ENCODE measurements around the gene ARSH. TPM values are rescaled to one million over a fixed set of nuclear protein-coding genes. Genes with fewer than 3 reads are reported as not detected.

Gene ARSH
- total RNA-seq, 1 experiment from 2014 or later, result not detected

DNA sequence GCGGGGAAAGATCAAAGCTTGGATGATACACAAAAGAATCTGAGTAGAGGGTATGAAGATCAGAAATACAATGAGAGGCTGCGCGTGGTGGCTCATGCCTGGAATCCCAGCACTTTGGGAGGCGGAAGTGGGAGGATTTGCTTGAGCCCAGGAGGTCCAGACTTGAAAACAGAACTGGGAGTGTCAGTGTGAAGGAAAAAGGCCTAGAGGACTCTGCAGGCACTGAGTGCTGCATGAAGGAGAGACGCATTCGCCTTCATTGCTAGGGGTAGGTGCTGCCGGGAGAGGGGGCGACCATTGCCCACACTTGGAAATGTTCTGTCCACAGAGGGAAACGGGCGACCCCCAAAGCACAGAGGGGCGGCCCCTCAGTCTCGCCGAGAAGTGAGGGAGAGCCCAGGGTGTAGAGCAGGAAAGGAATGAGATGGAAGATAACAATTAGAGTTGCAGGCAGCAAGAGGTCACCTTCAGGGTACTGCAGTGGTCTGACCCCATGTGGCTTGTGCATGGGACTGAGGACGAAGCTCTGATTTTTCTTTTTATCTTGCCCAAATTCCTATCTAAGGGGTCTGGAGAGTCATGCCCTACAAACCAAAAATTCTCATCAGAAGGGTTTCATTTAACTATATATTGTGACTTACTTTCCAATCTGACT lies 45.4 kb upstream of the ARSH start:
- ChIA-PET POLR2A (no interaction called here), CTCF (no interaction called here), RAD21 (ENCODE audit: low non-redundant PET in 1 of 2, low total read pairs in 2 of 2, uncharacterized antibody in 2 of 2, unreplicated experiment in 2 of 2) (no interaction called here)
- no peaks in the 10 kb centered on the region for H3K79me2 ChIP-seq (ENCODE audit: insufficient read depth, low read length)
- no peaks in the 10 kb centered on the region for H3K27me3 ChIP-seq (ENCODE audit: insufficient read depth, low read length)
- no peak overlapping the region for H3K4me2 ChIP-seq (ENCODE audit: low read length)
- no peak overlapping the region for H3K27ac ChIP-seq (ENCODE audit: low read depth, low read length)
- DNase-seq (ENCODE audit: low read depth, low spot score) (no peak), ATAC-seq (no peak)
- H3K4me1 ChIP-seq (ENCODE audit: control insufficient read depth in 1 of 2, insufficient read depth in 2 of 2, low read length in 2 of 2), result no peaks in the 10 kb centered on the region
- H3K36me3 ChIP-seq (ENCODE audit: control insufficient read depth in 1 of 2, insufficient read depth in 2 of 2, low read length in 2 of 2), result no peaks in the 10 kb centered on the region
- TF ChIP-seq YY1 (IDR thresholded peaks at IDR 0.05; ENCODE audit: extremely low read depth, insufficient replicate concordance, low read depth, low read length), result no peak
- no peak for TF ChIP-seq FOSL1 (IDR thresholded peaks at IDR 0.05; ENCODE audit: low read depth)
- no peak for TF ChIP-seq CBX3 (IDR thresholded peaks at IDR 0.05; ENCODE audit: low read depth)
- TF ChIP-seq JUND (IDR thresholded peaks at IDR 0.05), result no peak
- TF ChIP-seq, protein P1, sequence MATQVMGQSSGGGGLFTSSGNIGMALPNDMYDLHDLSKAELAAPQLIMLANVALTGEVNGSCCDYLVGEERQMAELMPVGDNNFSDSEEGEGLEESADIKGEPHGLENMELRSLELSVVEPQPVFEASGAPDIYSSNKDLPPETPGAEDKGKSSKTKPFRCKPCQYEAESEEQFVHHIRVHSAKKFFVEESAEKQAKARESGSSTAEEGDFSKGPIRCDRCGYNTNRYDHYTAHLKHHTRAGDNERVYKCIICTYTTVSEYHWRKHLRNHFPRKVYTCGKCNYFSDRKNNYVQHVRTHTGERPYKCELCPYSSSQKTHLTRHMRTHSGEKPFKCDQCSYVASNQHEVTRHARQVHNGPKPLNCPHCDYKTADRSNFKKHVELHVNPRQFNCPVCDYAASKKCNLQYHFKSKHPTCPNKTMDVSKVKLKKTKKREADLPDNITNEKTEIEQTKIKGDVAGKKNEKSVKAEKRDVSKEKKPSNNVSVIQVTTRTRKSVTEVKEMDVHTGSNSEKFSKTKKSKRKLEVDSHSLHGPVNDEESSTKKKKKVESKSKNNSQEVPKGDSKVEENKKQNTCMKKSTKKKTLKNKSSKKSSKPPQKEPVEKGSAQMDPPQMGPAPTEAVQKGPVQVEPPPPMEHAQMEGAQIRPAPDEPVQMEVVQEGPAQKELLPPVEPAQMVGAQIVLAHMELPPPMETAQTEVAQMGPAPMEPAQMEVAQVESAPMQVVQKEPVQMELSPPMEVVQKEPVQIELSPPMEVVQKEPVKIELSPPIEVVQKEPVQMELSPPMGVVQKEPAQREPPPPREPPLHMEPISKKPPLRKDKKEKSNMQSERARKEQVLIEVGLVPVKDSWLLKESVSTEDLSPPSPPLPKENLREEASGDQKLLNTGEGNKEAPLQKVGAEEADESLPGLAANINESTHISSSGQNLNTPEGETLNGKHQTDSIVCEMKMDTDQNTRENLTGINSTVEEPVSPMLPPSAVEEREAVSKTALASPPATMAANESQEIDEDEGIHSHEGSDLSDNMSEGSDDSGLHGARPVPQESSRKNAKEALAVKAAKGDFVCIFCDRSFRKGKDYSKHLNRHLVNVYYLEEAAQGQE (IDR thresholded peaks at IDR 0.05; ENCODE audit: low read depth), result no peak
- TF ChIP-seq ELF1 (IDR thresholded peaks at IDR 0.05; ENCODE audit: borderline replicate concordance, low read depth), result no peak
- TF ChIP-seq ZFX (IDR thresholded peaks at IDR 0.05), result no peak
- no peak for TF ChIP-seq ZNF274 (IDR thresholded peaks at IDR 0.05; ENCODE audit: low read depth, low read length)
- TF ChIP-seq SP1 (IDR thresholded peaks at IDR 0.05; ENCODE audit: low read depth), result no peak
- TF ChIP-seq CEBPB (IDR thresholded peaks at IDR 0.05; ENCODE audit: low read depth), result no peak
- no peak for TF ChIP-seq POLR2A (IDR thresholded peaks at IDR 0.05; ENCODE audit: borderline replicate concordance, extremely low read depth, insufficient read depth, insufficient read length)
- TF ChIP-seq EZH2 (IDR thresholded peaks at IDR 0.05), result no peak
- no peak for TF ChIP-seq RAD21 (IDR thresholded peaks at IDR 0.05; ENCODE audit: low read depth)
- TF ChIP-seq, protein P2, sequence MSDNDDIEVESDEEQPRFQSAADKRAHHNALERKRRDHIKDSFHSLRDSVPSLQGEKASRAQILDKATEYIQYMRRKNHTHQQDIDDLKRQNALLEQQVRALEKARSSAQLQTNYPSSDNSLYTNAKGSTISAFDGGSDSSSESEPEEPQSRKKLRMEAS (IDR thresholded peaks at IDR 0.05), result no peak
- TF ChIP-seq, protein P3, sequence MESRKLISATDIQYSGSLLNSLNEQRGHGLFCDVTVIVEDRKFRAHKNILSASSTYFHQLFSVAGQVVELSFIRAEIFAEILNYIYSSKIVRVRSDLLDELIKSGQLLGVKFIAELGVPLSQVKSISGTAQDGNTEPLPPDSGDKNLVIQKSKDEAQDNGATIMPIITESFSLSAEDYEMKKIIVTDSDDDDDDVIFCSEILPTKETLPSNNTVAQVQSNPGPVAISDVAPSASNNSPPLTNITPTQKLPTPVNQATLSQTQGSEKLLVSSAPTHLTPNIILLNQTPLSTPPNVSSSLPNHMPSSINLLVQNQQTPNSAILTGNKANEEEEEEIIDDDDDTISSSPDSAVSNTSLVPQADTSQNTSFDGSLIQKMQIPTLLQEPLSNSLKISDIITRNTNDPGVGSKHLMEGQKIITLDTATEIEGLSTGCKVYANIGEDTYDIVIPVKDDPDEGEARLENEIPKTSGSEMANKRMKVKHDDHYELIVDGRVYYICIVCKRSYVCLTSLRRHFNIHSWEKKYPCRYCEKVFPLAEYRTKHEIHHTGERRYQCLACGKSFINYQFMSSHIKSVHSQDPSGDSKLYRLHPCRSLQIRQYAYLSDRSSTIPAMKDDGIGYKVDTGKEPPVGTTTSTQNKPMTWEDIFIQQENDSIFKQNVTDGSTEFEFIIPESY (IDR thresholded peaks at IDR 0.05; ENCODE audit: extremely low read depth, insufficient replicate concordance, low read length), result no peak
- no peak for TF ChIP-seq SIN3A (IDR thresholded peaks at IDR 0.05; ENCODE audit: low read depth)
- no peak for TF ChIP-seq EZH2phosphoT487 (IDR thresholded peaks at IDR 0.05; ENCODE audit: borderline replicate concordance)
- TF ChIP-seq EGR1 (IDR thresholded peaks at IDR 0.05; ENCODE audit: low read depth), result no peak
- H3K9me3 ChIP-seq (ENCODE audit: control insufficient read depth in 1 of 2, insufficient read depth in 1 of 2, low read depth in 1 of 2, low read length in 2 of 2), result no peaks in the 10 kb centered on the region
- H3K4me3 ChIP-seq (replicated peaks in 1 of 2; ENCODE audit: low read depth in 1 of 2, low read length in 2 of 2), result no peak overlapping the region
- H2AFZ ChIP-seq (ENCODE audit: low read depth, low read length, poor library complexity, severe bottlenecking), result no peak overlapping the region
- no TSS peak for BruUV-seq (replicated peaks)
- intact Hi-C loops (cut with micrococcal nuclease), result no loop called here
- no peak overlapping the region for H3K9ac ChIP-seq (ENCODE audit: low read length)
- H3K9me2 ChIP-seq (ENCODE audit: insufficient read depth), result no peaks in the 10 kb centered on the region
- H4K20me1 ChIP-seq (ENCODE audit: insufficient read depth), result no peaks in the 10 kb centered on the region
